ENCODE measurements around the gene SVOPL.

- TF ChIP-seq CTCF (IDR thresholded peaks at IDR 0.05 in 8 of 11, conservative IDR thresholded peaks at IDR 0.05 in 3 of 11) = no peak
- TF ChIP-seq POLR2A (IDR thresholded peaks at IDR 0.05) = no peak
- no peak for TF ChIP-seq POLR2AphosphoS5 (IDR thresholded peaks at IDR 0.05)
These were observed 3.5 kb downstream of the SVOPL start for GRCh38 chr7:138697535-138698182.

All from spleen (tissue), 7 donors.